Ishikawa (cell line): ENCODE data around the gene CD300LF.

Experiments
- CEBPB ChIP-seq: IDR thresholded peaks from 2 replicates; pipeline ENCODE4 v1.6.1; 2012
- CREB1 ChIP-seq: IDR thresholded peaks from 2 replicates; pipeline ENCODE4 v1.6.1; 2012; ENCODE audit warnings: low read depth
- EGR1 ChIP-seq: IDR thresholded peaks from 2 replicates; pipeline ENCODE4 v1.6.1; 2012
- EP300 ChIP-seq: IDR thresholded peaks from 2 replicates; pipeline ENCODE4 v1.6.1; 2012; ENCODE audit warnings: borderline replicate concordance
- FOXM1 ChIP-seq: IDR thresholded peaks from 2 replicates; pipeline ENCODE4 v1.6.1; 2012; ENCODE audit warnings: low read depth, borderline replicate concordance
- NFIC ChIP-seq: IDR thresholded peaks from 2 replicates; pipeline ENCODE4 v1.6.1; 2012
- RAD21 ChIP-seq: IDR thresholded peaks from 2 replicates; pipeline ENCODE4 v1.6.1; 2012; ENCODE audit warnings: low read depth
- REST ChIP-seq: IDR thresholded peaks from 2 replicates; pipeline ENCODE4 v1.6.1; 2012; ENCODE audit warnings: low read depth, mild to moderate bottlenecking
- TAF1 ChIP-seq: IDR thresholded peaks from 2 replicates; pipeline ENCODE4 v1.6.1; 2012; ENCODE audit warnings: low read depth, mild to moderate bottlenecking
- TCF12 ChIP-seq: IDR thresholded peaks from 2 replicates; pipeline ENCODE4 v1.6.1; 2012; ENCODE audit warnings: low read depth
- TEAD4 ChIP-seq: IDR thresholded peaks from 2 replicates; pipeline ENCODE4 v1.6.1; 2012
- USF1 ChIP-seq: IDR thresholded peaks from 2 replicates; pipeline ENCODE4 v1.6.1; 2012
- YY1 ChIP-seq: IDR thresholded peaks from 2 replicates; pipeline ENCODE4 v1.6.1; 2012; ENCODE audit warnings: low read depth
- ZBTB7A ChIP-seq: IDR thresholded peaks from 2 replicates; pipeline ENCODE4 v1.6.1; 2012; ENCODE audit warnings: low read depth
- TF ChIP-seq, protein P1 (sequence below): IDR thresholded peaks from 2 replicates; pipeline ENCODE4 v1.6.1; 2012

The CD300LF gene

GRCh38 chr17:74745548-74746177, 32.9 kb upstream of the CD300LF start:
- TF ChIP-seq FOXM1, result no peak
- TF ChIP-seq TAF1, result no peak
- TF ChIP-seq CREB1, result no peak
- TF ChIP-seq, protein P1, sequence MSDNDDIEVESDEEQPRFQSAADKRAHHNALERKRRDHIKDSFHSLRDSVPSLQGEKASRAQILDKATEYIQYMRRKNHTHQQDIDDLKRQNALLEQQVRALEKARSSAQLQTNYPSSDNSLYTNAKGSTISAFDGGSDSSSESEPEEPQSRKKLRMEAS, result no peak
- no peak for TF ChIP-seq NFIC
- TF ChIP-seq RAD21, result no peak
- no peak for TF ChIP-seq TCF12
- no peak for TF ChIP-seq REST

GRCh38 chr17:74744714-74745547, 32.2 kb upstream of the CD300LF start:
- TF ChIP-seq CEBPB (no peak), YY1 (no peak; the same call in 1 of the 2 replicates), ZBTB7A (peak; percentile 60; the same call in 1 of the 2 replicates), EP300 (no peak), EGR1 (no peak), USF1 (no peak), REST (no peak), FOXM1 (peak; percentile 21; the same call in 1 of the 2 replicates), TCF12 (peak; percentile 58; the same call in 1 of the 2 replicates), NFIC (peak; percentile 99), CREB1 (no peak), TEAD4 (0 out of 2 replicates have a peak, but pooled peaks have one; percentile 6), TAF1 (no peak), RAD21 (peak; percentile 100)
- TF ChIP-seq, protein P1, result peak; percentile 69

DNA sequence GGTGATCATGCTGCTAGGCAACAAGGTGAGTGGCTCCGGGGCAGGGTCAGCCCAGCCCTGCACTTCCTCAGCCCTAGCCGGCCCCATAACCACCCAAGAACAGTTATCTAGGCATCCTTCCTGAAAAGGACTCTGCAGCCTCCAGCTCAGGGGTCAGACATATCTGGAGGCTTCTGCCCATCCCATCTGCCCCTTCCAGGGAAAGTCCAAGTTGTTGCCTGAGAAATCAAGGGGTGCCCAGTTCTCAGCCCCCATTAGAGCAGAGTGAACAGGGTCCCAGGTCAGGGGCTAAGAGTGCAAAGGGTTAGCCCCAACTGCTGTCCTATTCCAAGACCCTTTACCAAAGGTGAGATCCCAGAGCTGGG, 31.6 kb upstream of the CD300LF start:
- TF ChIP-seq RAD21, result no peak
- TF ChIP-seq REST, result no peak
- no peak for TF ChIP-seq TEAD4
- no peak for TF ChIP-seq CREB1
- no peak for TF ChIP-seq EGR1
- TF ChIP-seq, protein P1, result no peak
- no peak for TF ChIP-seq TCF12
- no peak for TF ChIP-seq YY1
- TF ChIP-seq FOXM1, result no peak
- no peak for TF ChIP-seq TAF1
- TF ChIP-seq NFIC, result no peak
- no peak; the same call in 1 of the 2 replicates for TF ChIP-seq ZBTB7A
- no peak for TF ChIP-seq EP300
- no peak for TF ChIP-seq USF1
- no peak for TF ChIP-seq CEBPB
